ENCODE results near the gene ACTN2.

The ACTN2 gene

DNA sequence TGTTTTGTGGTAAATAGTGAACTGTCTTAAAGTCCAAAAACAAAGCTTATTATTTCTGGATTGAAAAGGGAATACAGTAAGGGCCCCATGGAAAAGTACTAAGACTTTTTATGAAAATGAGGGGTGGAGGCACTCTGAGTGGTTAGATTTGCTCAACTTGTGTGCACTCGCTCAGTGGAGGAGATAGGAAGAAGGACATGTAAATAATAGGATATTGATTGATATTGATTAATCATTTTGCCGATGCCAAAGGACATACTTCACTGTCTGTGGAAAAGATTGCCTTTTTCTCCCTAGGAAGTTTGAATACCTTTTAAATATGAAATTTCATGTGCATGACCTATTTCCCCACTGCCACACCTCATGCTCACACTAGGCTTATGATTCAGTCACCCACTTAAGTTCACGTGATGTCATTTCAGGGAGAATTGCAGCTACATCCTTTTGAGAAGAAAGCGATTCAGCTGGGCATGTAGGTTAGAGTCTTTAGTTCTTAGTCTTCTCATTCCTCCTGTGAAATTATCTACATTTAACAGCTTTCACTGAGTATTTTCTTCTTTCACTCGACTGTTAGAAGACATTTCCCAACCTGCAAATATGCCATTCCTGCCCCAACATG is 113.8 kb downstream of the ACTN2 start:
- H3K79me2 ChIP-seq (ENCODE audit: control insufficient read depth, low read length) = peaks cover 96% of the 10 kb centered on the region
- TF ChIP-seq CTCF (IDR thresholded peaks at IDR 0.05; ENCODE audit: low read depth, low read length, poor library complexity, severe bottlenecking) (no peak), EZH2phosphoT487 (IDR thresholded peaks at IDR 0.05; ENCODE audit: borderline replicate concordance, low read length) (no peak)
- H3F3A ChIP-seq (ENCODE audit: control insufficient read depth, insufficient read depth) = no peaks in the 10 kb centered on the region
- H3K4me3 ChIP-seq (ENCODE audit: low read length) = no peak overlapping the region
- no peaks in the 10 kb centered on the region for H3K9me2 ChIP-seq (replicated peaks; ENCODE audit: control insufficient read depth, low read length)
- no peak overlapping the region for H3K4me2 ChIP-seq (ENCODE audit: low read length)
- no peaks in the 10 kb centered on the region for H4K20me1 ChIP-seq (ENCODE audit: control insufficient read depth, insufficient read depth, low read depth, low read length)
- H3K27ac ChIP-seq (ENCODE audit: low read depth, low read length) = no peak overlapping the region
- no peaks in the 10 kb centered on the region for H3K27me3 ChIP-seq (ENCODE audit: control insufficient read depth, low read length)
- H3K36me3 ChIP-seq (ENCODE audit: control insufficient read depth, low read length) = peaks cover 51% of the 10 kb centered on the region
- peaks cover 27% of the 10 kb centered on the region for H3K4me1 ChIP-seq (ENCODE audit: control insufficient read depth, low read length)
- no peaks in the 10 kb centered on the region for H3K9me3 ChIP-seq (ENCODE audit: control insufficient read depth, insufficient read depth, low read length)

- Histone ChIP-seq H4K20me1 (ENCODE audit: control insufficient read depth, insufficient read depth, low read depth, low read length) (no peaks in the 10 kb centered on the region), H3K79me2 (ENCODE audit: control insufficient read depth, low read length) (peaks cover 97% of the 10 kb centered on the region), H3K36me3 (ENCODE audit: control insufficient read depth, low read length) (peaks cover 55% of the 10 kb centered on the region), H3K4me2 (ENCODE audit: low read length) (no peak overlapping the region), H3K27ac (ENCODE audit: low read depth, low read length) (no peak overlapping the region), H3K4me1 (ENCODE audit: control insufficient read depth, low read length) (peaks cover 27% of the 10 kb centered on the region), H3K4me3 (ENCODE audit: low read length) (no peak overlapping the region), H3K27me3 (ENCODE audit: control insufficient read depth, low read length) (no peaks in the 10 kb centered on the region), H3K9me3 (ENCODE audit: control insufficient read depth, insufficient read depth, low read length) (no peaks in the 10 kb centered on the region), H3K9me2 (replicated peaks; ENCODE audit: control insufficient read depth, low read length) (no peaks in the 10 kb centered on the region), H3F3A (ENCODE audit: control insufficient read depth, insufficient read depth) (no peaks in the 10 kb centered on the region)
- TF ChIP-seq CTCF (IDR thresholded peaks at IDR 0.05; ENCODE audit: low read depth, low read length, poor library complexity, severe bottlenecking) (no peak), EZH2phosphoT487 (IDR thresholded peaks at IDR 0.05; ENCODE audit: borderline replicate concordance, low read length) (no peak)
Observed at GRCh38 chr1:236800623-236801022, 114.3 kb downstream of the ACTN2 start.

DNA sequence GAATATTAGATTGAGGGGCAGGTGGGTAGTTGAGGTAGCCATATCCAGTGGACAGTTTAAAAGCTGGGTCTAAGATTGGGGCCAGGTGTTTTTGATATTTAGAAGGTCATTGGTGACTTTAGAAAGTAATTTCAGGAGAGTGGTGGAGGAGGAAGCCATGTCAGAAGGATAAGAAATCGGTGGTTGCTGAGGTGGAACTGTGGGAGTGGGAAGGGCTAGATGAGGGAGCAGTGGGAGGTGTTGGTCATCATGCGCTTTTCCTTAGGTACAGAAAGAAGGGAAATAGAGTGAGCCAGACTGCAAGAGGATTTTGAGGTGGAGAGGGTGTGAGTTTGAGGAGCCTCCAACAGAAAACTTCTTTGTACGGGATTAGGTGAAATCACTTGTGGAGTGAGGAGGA is 116.0 kb downstream of the ACTN2 start:
- Histone ChIP-seq H3K4me2 (ENCODE audit: low read length) (no peak overlapping the region), H3K9me3 (ENCODE audit: control insufficient read depth, insufficient read depth, low read length) (no peaks in the 10 kb centered on the region), H3K79me2 (ENCODE audit: control insufficient read depth, low read length) (peaks cover 90% of the 10 kb centered on the region), H4K20me1 (ENCODE audit: control insufficient read depth, insufficient read depth, low read depth, low read length) (no peaks in the 10 kb centered on the region), H3K36me3 (ENCODE audit: control insufficient read depth, low read length) (peaks cover 65% of the 10 kb centered on the region), H3K4me3 (ENCODE audit: low read length) (no peak overlapping the region), H3K9me2 (replicated peaks; ENCODE audit: control insufficient read depth, low read length) (no peaks in the 10 kb centered on the region), H3F3A (ENCODE audit: control insufficient read depth, insufficient read depth) (no peaks in the 10 kb centered on the region), H3K4me1 (ENCODE audit: control insufficient read depth, low read length) (peaks cover 21% of the 10 kb centered on the region), H3K27ac (ENCODE audit: low read depth, low read length) (no peak overlapping the region), H3K27me3 (ENCODE audit: control insufficient read depth, low read length) (no peaks in the 10 kb centered on the region)
- TF ChIP-seq EZH2phosphoT487 (IDR thresholded peaks at IDR 0.05; ENCODE audit: borderline replicate concordance, low read length) (no peak), CTCF (IDR thresholded peaks at IDR 0.05; ENCODE audit: low read depth, low read length, poor library complexity, severe bottlenecking) (no peak)
